DND-41 (cell line): ENCODE results near the gene SDF2.

Source experiments
- EZH2 ChIP-seq: IDR thresholded peaks from 3 replicates; pipeline ENCODE4 v1.6.1; 2012; ENCODE audit warnings: borderline replicate concordance, low read depth, mild to moderate bottlenecking, moderate library complexity, low read length, inconsistent platforms; ENCODE audit not compliant: severe bottlenecking
- TF ChIP-seq, protein P1 (sequence below): IDR thresholded peaks from 2 replicates; pipeline ENCODE4 v1.5.1; 2012; ENCODE audit warnings: borderline replicate concordance, low read length, moderate library complexity, mild to moderate bottlenecking; ENCODE audit not compliant: poor library complexity, severe bottlenecking; ENCODE audit errors: extremely low read depth

DNA sequence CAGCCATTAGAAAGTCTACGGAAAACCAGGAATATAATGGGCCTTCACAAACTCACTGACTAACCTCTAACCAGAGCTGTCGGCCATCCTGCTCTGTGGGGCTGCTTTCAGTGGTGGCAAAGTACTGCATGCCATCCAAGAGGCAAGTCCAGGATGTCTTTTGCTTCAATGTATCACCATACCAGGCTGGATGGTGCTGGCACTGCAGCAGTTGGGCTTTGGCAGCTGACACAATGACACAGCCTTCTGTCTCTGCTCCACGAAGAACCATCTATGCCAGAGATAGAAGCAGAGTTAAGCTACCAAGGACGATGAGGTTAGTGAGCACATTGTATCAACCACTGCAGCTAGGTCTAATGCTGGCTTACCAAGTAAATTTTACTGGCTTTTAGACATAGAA, 38.0 kb downstream of the SDF2 start:
- TF ChIP-seq, protein P1, sequence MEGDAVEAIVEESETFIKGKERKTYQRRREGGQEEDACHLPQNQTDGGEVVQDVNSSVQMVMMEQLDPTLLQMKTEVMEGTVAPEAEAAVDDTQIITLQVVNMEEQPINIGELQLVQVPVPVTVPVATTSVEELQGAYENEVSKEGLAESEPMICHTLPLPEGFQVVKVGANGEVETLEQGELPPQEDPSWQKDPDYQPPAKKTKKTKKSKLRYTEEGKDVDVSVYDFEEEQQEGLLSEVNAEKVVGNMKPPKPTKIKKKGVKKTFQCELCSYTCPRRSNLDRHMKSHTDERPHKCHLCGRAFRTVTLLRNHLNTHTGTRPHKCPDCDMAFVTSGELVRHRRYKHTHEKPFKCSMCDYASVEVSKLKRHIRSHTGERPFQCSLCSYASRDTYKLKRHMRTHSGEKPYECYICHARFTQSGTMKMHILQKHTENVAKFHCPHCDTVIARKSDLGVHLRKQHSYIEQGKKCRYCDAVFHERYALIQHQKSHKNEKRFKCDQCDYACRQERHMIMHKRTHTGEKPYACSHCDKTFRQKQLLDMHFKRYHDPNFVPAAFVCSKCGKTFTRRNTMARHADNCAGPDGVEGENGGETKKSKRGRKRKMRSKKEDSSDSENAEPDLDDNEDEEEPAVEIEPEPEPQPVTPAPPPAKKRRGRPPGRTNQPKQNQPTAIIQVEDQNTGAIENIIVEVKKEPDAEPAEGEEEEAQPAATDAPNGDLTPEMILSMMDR = no peak
- TF ChIP-seq EZH2 = no peak
